Glutamatergic neuron (in vitro differentiated cells): Measurements from ENCODE around the gene BHMT2. TPM values are rescaled to one million over a fixed set of nuclear protein-coding genes. Genes with fewer than 3 reads are reported as not detected.

ENCODE experiments used
- DNase-seq: peaks from one replicate; pipeline ENCODE4 v3.0.0; 2022
- H3K27ac Mint-ChIP-seq: one replicate; pipeline ENCODE4 v1.8.0; 2020; ENCODE audit warnings: mild to moderate bottlenecking, mixed read lengths, inconsistent platforms; ENCODE audit not compliant: unreplicated experiment
- H3K27me3 Mint-ChIP-seq: one replicate; pipeline ENCODE4 v1.8.0; 2020; ENCODE audit warnings: mild to moderate bottlenecking, moderate library complexity, mixed read lengths, inconsistent platforms; ENCODE audit not compliant: unreplicated experiment
- H3K36me3 Mint-ChIP-seq: one replicate; pipeline ENCODE4 v1.8.0; 2020; ENCODE audit warnings: mild to moderate bottlenecking, mixed read lengths, inconsistent platforms; ENCODE audit not compliant: unreplicated experiment
- H3K4me1 Mint-ChIP-seq: one replicate; pipeline ENCODE4 v1.8.0; 2020; ENCODE audit warnings: mild to moderate bottlenecking, low read depth, mixed read lengths, inconsistent platforms; ENCODE audit not compliant: unreplicated experiment
- H3K4me3 Mint-ChIP-seq: one replicate; pipeline ENCODE4 v1.8.0; 2020; ENCODE audit warnings: mild to moderate bottlenecking, mixed read lengths, inconsistent platforms; ENCODE audit not compliant: unreplicated experiment
- H3K9me3 Mint-ChIP-seq: one replicate; pipeline ENCODE4 v1.8.0; 2020; ENCODE audit warnings: mild to moderate bottlenecking, moderate library complexity, mixed read lengths, inconsistent platforms; ENCODE audit not compliant: unreplicated experiment
- CTCF ChIP-seq: fragments of 200-600 bp; sonication (generic); IDR thresholded peaks from one replicate; pipeline ENCODE4 v1.5.0; 2021; ENCODE audit not compliant: partially characterized antibody, unreplicated experiment
- total RNA-seq: library from RNA; stranded (reverse); fragmentation: NEBNext Ultra II Directional; extraction: Animal tissue kit (Norgen Biotek cat#: 25700); gene quantifications from one replicate; pipeline ENCODE4 v1.2.1, GENCODE V29; 2021; ENCODE audit not compliant: unreplicated experiment

Gene BHMT2
- total RNA-seq, 1 donor from 2014 or later: not detected

- Mint-ChIP-seq H3K36me3 (no peaks in the 10 kb centered on the region), H3K27me3 (peaks cover 7% of the 10 kb centered on the region), H3K4me3 (peak within 1 kb of the TSS; percentile 82), H3K27ac (no peak within 1 kb of the TSS), H3K4me1 (peaks cover 3% of the 10 kb centered on the region), H3K9me3 (peaks cover 7% of the 10 kb centered on the region)
- DNase-seq: peak; percentile 37
- no peak for TF ChIP-seq CTCF
These were observed 41.9 kb downstream of the BHMT2 start, which contains the start of gene BHMT for GRCh38 chr5:79111387-79111959. BHMT (plus strand) TSS chr5:79111809; CDS start chr5:79111886, 77 bp downstream.

GRCh38 chr5:79111960-79112702 is 42.6 kb downstream of the BHMT2 start:
- DNase-seq: peak; percentile 41
- Mint-ChIP-seq H3K4me1 (peaks cover 2% of the 10 kb centered on the region), H3K4me3 (peak overlapping the region; percentile 82), H3K27me3 (peaks cover 7% of the 10 kb centered on the region), H3K36me3 (no peaks in the 10 kb centered on the region), H3K27ac (no peak overlapping the region), H3K9me3 (peaks cover 5% of the 10 kb centered on the region)
- no peak for TF ChIP-seq CTCF

GRCh38 chr5:79112703-79113058 is 43.1 kb downstream of the BHMT2 start:
- Mint-ChIP-seq H3K4me1 (peaks cover 2% of the 10 kb centered on the region), H3K36me3 (no peaks in the 10 kb centered on the region), H3K27ac (no peak overlapping the region), H3K4me3 (peak overlapping the region; percentile 82), H3K27me3 (peaks cover 7% of the 10 kb centered on the region), H3K9me3 (peaks cover 5% of the 10 kb centered on the region)
- DNase-seq: no peak
- TF ChIP-seq CTCF: no peak

GRCh38 chr5:79119486-79119885 is 49.9 kb downstream of the BHMT2 start:
- H3K27me3 Mint-ChIP-seq: no peaks in the 10 kb centered on the region
- no peak for TF ChIP-seq CTCF
- no peak overlapping the region for H3K4me3 Mint-ChIP-seq
- no peaks in the 10 kb centered on the region for H3K9me3 Mint-ChIP-seq
- no peaks in the 10 kb centered on the region for H3K36me3 Mint-ChIP-seq
- no peak for DNase-seq
- no peaks in the 10 kb centered on the region for H3K4me1 Mint-ChIP-seq
- no peak overlapping the region for H3K27ac Mint-ChIP-seq

GRCh38 chr5:79120221-79120620 is 50.7 kb downstream of the BHMT2 start:
- H3K27ac Mint-ChIP-seq: no peak overlapping the region
- H3K27me3 Mint-ChIP-seq: no peaks in the 10 kb centered on the region
- no peaks in the 10 kb centered on the region for H3K36me3 Mint-ChIP-seq
- H3K4me1 Mint-ChIP-seq: no peaks in the 10 kb centered on the region
- H3K4me3 Mint-ChIP-seq: no peak overlapping the region
- TF ChIP-seq CTCF: no peak
- H3K9me3 Mint-ChIP-seq: no peaks in the 10 kb centered on the region
- DNase-seq: no peak
